ENCODE measurements around the gene CLOCK.

DNA sequence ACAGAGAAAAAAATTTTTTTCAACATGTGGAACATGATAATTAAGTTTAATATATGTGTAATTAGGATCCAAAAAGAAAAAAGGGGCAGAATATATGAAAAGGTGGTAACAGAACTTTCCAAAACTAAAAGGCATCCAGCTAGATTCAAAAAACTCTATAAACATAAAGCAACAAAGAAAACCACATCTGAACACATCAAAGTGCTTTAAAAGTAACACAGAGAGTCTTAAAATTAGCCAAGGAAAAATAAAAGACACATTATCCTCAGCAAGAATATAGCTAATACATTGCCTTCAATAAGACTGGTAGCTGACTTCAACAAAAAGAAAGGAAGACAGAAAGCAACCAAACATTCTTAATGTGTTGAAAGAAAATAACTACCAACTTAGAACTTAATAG lies 8.2 kb downstream of the CLOCK start:
- TF ChIP-seq, protein P1, sequence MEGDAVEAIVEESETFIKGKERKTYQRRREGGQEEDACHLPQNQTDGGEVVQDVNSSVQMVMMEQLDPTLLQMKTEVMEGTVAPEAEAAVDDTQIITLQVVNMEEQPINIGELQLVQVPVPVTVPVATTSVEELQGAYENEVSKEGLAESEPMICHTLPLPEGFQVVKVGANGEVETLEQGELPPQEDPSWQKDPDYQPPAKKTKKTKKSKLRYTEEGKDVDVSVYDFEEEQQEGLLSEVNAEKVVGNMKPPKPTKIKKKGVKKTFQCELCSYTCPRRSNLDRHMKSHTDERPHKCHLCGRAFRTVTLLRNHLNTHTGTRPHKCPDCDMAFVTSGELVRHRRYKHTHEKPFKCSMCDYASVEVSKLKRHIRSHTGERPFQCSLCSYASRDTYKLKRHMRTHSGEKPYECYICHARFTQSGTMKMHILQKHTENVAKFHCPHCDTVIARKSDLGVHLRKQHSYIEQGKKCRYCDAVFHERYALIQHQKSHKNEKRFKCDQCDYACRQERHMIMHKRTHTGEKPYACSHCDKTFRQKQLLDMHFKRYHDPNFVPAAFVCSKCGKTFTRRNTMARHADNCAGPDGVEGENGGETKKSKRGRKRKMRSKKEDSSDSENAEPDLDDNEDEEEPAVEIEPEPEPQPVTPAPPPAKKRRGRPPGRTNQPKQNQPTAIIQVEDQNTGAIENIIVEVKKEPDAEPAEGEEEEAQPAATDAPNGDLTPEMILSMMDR (IDR thresholded peaks at IDR 0.05): no peak
- no peak for TF ChIP-seq EZH2 (IDR thresholded peaks at IDR 0.05)

Data from neural progenitor cell (in vitro differentiated cells).